ENCODE results near the gene CD8B2.

DNA sequence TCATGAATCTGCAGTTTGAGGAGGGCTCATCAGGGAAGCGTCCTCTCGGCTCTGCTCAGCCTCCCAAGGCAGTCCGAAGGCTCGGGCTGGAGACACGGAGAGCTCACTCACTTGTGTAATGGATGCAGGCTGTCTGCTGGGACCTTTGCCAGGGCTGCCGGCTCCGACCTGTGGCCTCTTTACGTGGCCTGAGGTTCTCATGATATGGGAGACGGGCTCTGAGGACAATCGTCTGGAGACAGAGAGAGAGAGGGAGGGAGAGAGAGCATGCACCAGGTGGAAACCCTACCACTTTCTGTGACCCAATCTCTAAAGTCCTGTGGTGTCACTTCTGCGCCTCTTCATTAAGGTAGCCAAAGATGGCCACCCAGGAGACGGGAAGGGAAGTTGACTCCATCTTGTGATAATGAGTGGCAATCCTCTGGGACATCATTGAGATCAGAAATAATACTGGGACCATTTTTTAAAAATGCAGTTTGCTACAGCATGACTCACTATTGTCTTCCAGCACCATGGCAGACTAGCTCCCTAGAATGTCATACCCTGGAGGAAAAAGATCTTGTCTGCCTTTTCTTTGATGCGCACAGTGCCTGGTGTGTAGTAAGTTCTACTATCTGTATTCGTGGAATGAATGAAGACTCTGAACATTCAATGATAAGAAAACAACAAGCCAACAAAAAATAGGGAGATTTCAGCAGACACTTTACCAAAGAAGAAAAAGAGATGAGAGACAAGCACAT lies 60.2 kb downstream of the CD8B2 start:
- TF ChIP-seq POLR2AphosphoS5 (IDR thresholded peaks at IDR 0.05; ENCODE audit: low read depth, low read length) (no peak), POLR2A (IDR thresholded peaks at IDR 0.05; ENCODE audit: low read depth, low read length) (no peak)

All from GM12891 (cell line).